Mesenchymal stem cell (in vitro differentiated cells and primary cell): Measurements from ENCODE around the gene ZBED2. TPM values are rescaled to one million over a fixed set of nuclear protein-coding genes. Genes with fewer than 3 reads are reported as not detected.

ENCODE experiments used
- DNase-seq: peaks from one replicate; pipeline ENCODE4 v3.0.0-alpha.2; 2013
- H2AFZ ChIP-seq: one replicate; pipeline ENCODE4 v1.6.1; 2013; ENCODE audit warnings: low read depth, mild to moderate bottlenecking, control low read depth, inconsistent platforms, low read length, moderate library complexity
- H2AK5ac ChIP-seq: 2 replicates; pipeline ENCODE4 v1.6.1; 2013; ENCODE audit warnings: low read length, moderate library complexity, mild to moderate bottlenecking, inconsistent platforms; ENCODE audit not compliant: severe bottlenecking
- H2BK120ac ChIP-seq: one replicate; pipeline ENCODE4 v1.6.1; 2013; ENCODE audit warnings: low read depth, mild to moderate bottlenecking, inconsistent platforms, low read length, moderate library complexity
- H2BK12ac ChIP-seq, 2 experiments: one replicate each; pipeline ENCODE4 v1.6.1; 2013; ENCODE audit warnings: inconsistent platforms in 2 of 2, low read length in 2 of 2, mild to moderate bottlenecking in 2 of 2, moderate library complexity in 2 of 2, control low read depth in 1 of 2
- H2BK15ac ChIP-seq: one replicate; pipeline ENCODE4 v1.6.1; 2013; ENCODE audit warnings: mild to moderate bottlenecking, low read depth, inconsistent platforms; ENCODE audit not compliant: poor library complexity, severe bottlenecking
- H2BK5ac ChIP-seq: 2 replicates; pipeline ENCODE4 v1.6.1; 2013; ENCODE audit warnings: low read depth, mild to moderate bottlenecking, low read length, control low read depth, inconsistent platforms; ENCODE audit not compliant: poor library complexity, severe bottlenecking
- H3K14ac ChIP-seq, 2 experiments: one replicate each; pipeline ENCODE4 v1.6.1; 2013; ENCODE audit warnings: inconsistent platforms in 2 of 2, low read length in 2 of 2, control low read depth in 1 of 2, mild to moderate bottlenecking in 1 of 2, moderate library complexity in 1 of 2
- H3K18ac ChIP-seq, 2 experiments: one replicate each; pipeline ENCODE4 v1.6.1; 2013; ENCODE audit warnings: inconsistent platforms in 2 of 2, low read length in 2 of 2, control low read depth in 1 of 2, low read depth in 1 of 2, mild to moderate bottlenecking in 1 of 2
- H3K23ac ChIP-seq, 2 experiments: one replicate each; pipeline ENCODE4 v1.6.1; 2013; ENCODE audit warnings: inconsistent platforms in 2 of 2, low read length in 2 of 2, mild to moderate bottlenecking in 2 of 2, moderate library complexity in 2 of 2, control low read depth in 1 of 2
- H3K27ac ChIP-seq: 2 replicates; pipeline ENCODE4 v1.5.1; 2013; ENCODE audit warnings: mild to moderate bottlenecking, moderate library complexity, low read length, control low read depth, inconsistent platforms; ENCODE audit not compliant: poor library complexity, severe bottlenecking
- H3K27me3 ChIP-seq, 2 experiments: 2 replicates each; pipeline versions ENCODE4 v1.6.1 to v1.7.0; 2013; ENCODE audit warnings: low read length in 2 of 2, mild to moderate bottlenecking in 2 of 2, moderate library complexity in 2 of 2, control low read depth in 1 of 2, inconsistent platforms in 1 of 2; ENCODE audit not compliant: control insufficient read depth in 1 of 2, insufficient read depth in 1 of 2
- H3K36me3 ChIP-seq, 2 experiments: 2 replicates each; pipeline versions ENCODE4 v1.6.1 to v1.7.0; 2013; ENCODE audit warnings: low read length in 2 of 2, control low read depth in 1 of 2, inconsistent platforms in 1 of 2, low read depth in 1 of 2, mild to moderate bottlenecking in 1 of 2; ENCODE audit not compliant: insufficient read depth in 2 of 2, control insufficient read depth in 1 of 2
- H3K4ac ChIP-seq, 2 experiments: one replicate each; pipeline ENCODE4 v1.6.1; 2013; ENCODE audit warnings: inconsistent platforms in 2 of 2, low read length in 2 of 2, mild to moderate bottlenecking in 2 of 2, moderate library complexity in 2 of 2, control low read depth in 1 of 2, low read depth in 1 of 2
- H3K4me1 ChIP-seq: 2 replicates; pipeline ENCODE4 v1.6.1; 2013; ENCODE audit warnings: low read depth, low read length, control low read depth; ENCODE audit not compliant: control insufficient read depth, insufficient read depth
- H3K4me2 ChIP-seq: 2 replicates; pipeline ENCODE4 v1.6.1; 2013; ENCODE audit warnings: low read length, mild to moderate bottlenecking, inconsistent platforms; ENCODE audit not compliant: poor library complexity, severe bottlenecking
- H3K4me3 ChIP-seq, 2 experiments: 2 replicates each; pipeline versions ENCODE4 v1.5.1 to v1.7.0; 2013; ENCODE audit warnings: low read length in 2 of 2, mild to moderate bottlenecking in 2 of 2, control low read depth in 1 of 2, low read depth in 1 of 2; ENCODE audit not compliant: insufficient read depth in 1 of 2
- H3K79me1 ChIP-seq: replicated peaks from 2 replicates; pipeline ENCODE4 v1.6.1; 2013; ENCODE audit warnings: mild to moderate bottlenecking, control low read depth, low read length, inconsistent platforms; ENCODE audit not compliant: poor library complexity, severe bottlenecking
- H3K9ac ChIP-seq: 2 replicates; pipeline ENCODE4 v1.7.0; 2013; ENCODE audit warnings: mild to moderate bottlenecking, low read length, moderate library complexity
- H3K9me3 ChIP-seq: 2 replicates; pipeline ENCODE4 v1.7.0; 2013; ENCODE audit warnings: mild to moderate bottlenecking, low read length; ENCODE audit not compliant: control insufficient read depth
- H4K8ac ChIP-seq: one replicate; pipeline ENCODE4 v1.6.1; 2013; ENCODE audit warnings: inconsistent platforms, mild to moderate bottlenecking, low read length, moderate library complexity
- H4K91ac ChIP-seq: one replicate; pipeline ENCODE4 v1.6.1; 2013; ENCODE audit warnings: mild to moderate bottlenecking, low read length, inconsistent platforms
- WGBS: methylation state at CpG from one replicate; pipeline ENCODE4 v1.1.7; 2013; ENCODE audit warnings: mixed read lengths; 5-methylcytosine and 5-hydroxymethylcytosine counted together
- polyA plus RNA-seq, 2 experiments: library from polyadenylated mRNA; stranded (reverse); fragments of 200-250 nt; gene quantifications; one replicate each; pipeline ENCODE4 v1.2.3, GENCODE V29; 2013

ZBED2 gene
- 0.01 TPM for polyA plus RNA-seq (2013, experiment 1 of 2)
- polyA plus RNA-seq (2013, experiment 2 of 2), result not detected

DNA sequence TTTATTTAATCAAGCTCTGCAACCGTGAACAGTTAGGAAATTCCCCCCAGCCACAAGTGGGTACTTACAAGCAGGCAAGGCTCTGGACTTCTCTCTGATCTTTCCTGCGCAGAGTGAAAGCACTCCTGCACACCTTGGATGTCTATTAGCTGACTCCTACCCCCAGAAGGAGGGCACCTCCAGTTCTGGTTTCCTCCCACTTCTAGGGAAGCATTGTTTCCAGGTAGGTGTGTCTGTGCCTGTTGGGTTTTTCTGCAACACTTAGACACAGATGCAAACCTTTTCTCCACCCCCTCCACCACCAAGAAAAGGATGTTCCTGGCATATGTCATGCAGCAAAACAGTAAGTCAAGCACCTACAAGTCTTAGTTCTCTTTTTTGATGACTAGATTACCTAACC lies at the start of gene ZBED2:
Gene ZBED2, minus strand, starts transcription at position 115 of the 400 bp plus-strand sequence. CDS start 1,145 bp downstream, outside the sequence.
- Histone ChIP-seq H2BK120ac (no peak within 1 kb of the TSS), H3K18ac (peak within 1 kb of the TSS; percentile 17 to 56), H3K4me3 (no peak within 1 kb of the TSS), H3K9me3 (no peaks in the 10 kb centered on the region), H3K79me1 (no peaks in the 10 kb centered on the region), H2BK15ac (no peak within 1 kb of the TSS), H3K14ac (peak within 1 kb of the TSS in 1 of 2 experiments; percentile 53), H4K91ac (no peak within 1 kb of the TSS), H3K4me1 (peaks cover 22% of the 10 kb centered on the region), H4K8ac (peak within 1 kb of the TSS; percentile 69), H2AK5ac (peak within 1 kb of the TSS; percentile 86), H3K27ac (peak within 1 kb of the TSS; percentile 99), H3K4me2 (peak within 1 kb of the TSS; percentile 10), H2BK12ac (peak within 1 kb of the TSS in 1 of 2 experiments; percentile 77), H2BK5ac (peak within 1 kb of the TSS; percentile 98), H3K23ac (no peak within 1 kb of the TSS), H3K4ac (no peak within 1 kb of the TSS), H2AFZ (no peak within 1 kb of the TSS), H3K9ac (no peak within 1 kb of the TSS), H3K36me3 (no peaks in the 10 kb centered on the region), H3K27me3 (no peaks in the 10 kb centered on the region)
- DNase-seq, result no peak
- WGBS, result 94% methylated on average over 2 of the region's 2 CpGs

GRCh38 chr3:111639316-111639715 lies 44.2 kb upstream of the ZBED2 start:
- no peak overlapping the region for H2AFZ ChIP-seq
- H2AK5ac ChIP-seq, result no peak overlapping the region
- H3K4ac ChIP-seq, result no peak overlapping the region
- no peak overlapping the region for H2BK5ac ChIP-seq
- no peak overlapping the region for H3K14ac ChIP-seq
- H3K79me1 ChIP-seq, result no peaks in the 10 kb centered on the region
- no peak overlapping the region for H3K27ac ChIP-seq
- H3K23ac ChIP-seq, result no peak overlapping the region
- H3K9me3 ChIP-seq, result no peaks in the 10 kb centered on the region
- H4K91ac ChIP-seq, result no peak overlapping the region
- H3K36me3 ChIP-seq, result no peaks in the 10 kb centered on the region
- no peak overlapping the region for H3K9ac ChIP-seq
- H2BK15ac ChIP-seq, result no peak overlapping the region
- H3K4me2 ChIP-seq, result no peak overlapping the region
- H4K8ac ChIP-seq, result no peak overlapping the region
- H3K4me3 ChIP-seq, result no peak overlapping the region
- no peaks in the 10 kb centered on the region for H3K27me3 ChIP-seq
- no peaks in the 10 kb centered on the region for H3K4me1 ChIP-seq
- no peak overlapping the region for H2BK120ac ChIP-seq
- no peak for DNase-seq
- no peak overlapping the region for H2BK12ac ChIP-seq
- 94% methylated on average over 3 of the region's 4 CpGs for WGBS
- H3K18ac ChIP-seq, result no peak overlapping the region

DNA sequence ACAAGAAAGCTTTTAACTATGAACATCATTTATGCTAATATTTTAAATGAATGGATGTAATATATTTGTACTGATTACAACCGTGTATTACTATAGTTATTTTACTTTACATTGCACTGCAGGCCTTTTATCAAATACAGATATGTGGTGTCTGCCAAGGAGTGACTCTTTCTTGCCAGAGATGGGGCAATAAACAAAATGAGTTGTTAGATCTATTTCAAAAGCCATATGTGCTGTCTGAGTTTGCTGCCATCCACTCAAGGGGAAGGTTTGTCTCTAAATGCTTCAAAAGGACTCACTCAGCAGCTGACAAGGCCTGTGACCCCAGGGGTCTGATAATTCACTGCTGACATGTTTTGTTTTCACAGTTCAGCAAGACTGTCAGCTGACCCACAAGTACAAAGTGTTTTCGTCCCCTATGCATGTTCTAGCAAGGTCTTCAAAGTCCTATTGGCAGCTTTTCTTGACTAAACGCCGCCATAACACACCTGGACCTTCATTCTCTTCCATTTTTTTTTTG lies 41.3 kb upstream of the ZBED2 start:
- no peak overlapping the region for H3K18ac ChIP-seq
- no peak overlapping the region for H2AFZ ChIP-seq
- no peak overlapping the region for H2AK5ac ChIP-seq
- H3K4me3 ChIP-seq, result no peak overlapping the region
- H3K4me2 ChIP-seq, result no peak overlapping the region
- no peaks in the 10 kb centered on the region for H3K9me3 ChIP-seq
- H3K9ac ChIP-seq, result no peak overlapping the region
- H3K36me3 ChIP-seq, result no peaks in the 10 kb centered on the region
- H2BK12ac ChIP-seq, result no peak overlapping the region
- no peak overlapping the region for H3K14ac ChIP-seq
- no peak overlapping the region for H4K91ac ChIP-seq
- 72% methylated on average over 3 of the region's 4 CpGs for WGBS
- no peak overlapping the region for H3K23ac ChIP-seq
- no peak overlapping the region for H2BK15ac ChIP-seq
- no peak overlapping the region for H3K4ac ChIP-seq
- H2BK120ac ChIP-seq, result no peak overlapping the region
- no peaks in the 10 kb centered on the region for H3K4me1 ChIP-seq
- H4K8ac ChIP-seq, result no peak overlapping the region
- no peaks in the 10 kb centered on the region for H3K79me1 ChIP-seq
- no peak overlapping the region for H2BK5ac ChIP-seq
- no peak for DNase-seq
- no peaks in the 10 kb centered on the region for H3K27me3 ChIP-seq
- no peak overlapping the region for H3K27ac ChIP-seq

- H3K9ac ChIP-seq, result no peak overlapping the region
- WGBS, result 100% methylated on average over 1 of the region's 2 CpGs
- no peaks in the 10 kb centered on the region for H3K36me3 ChIP-seq
- no peak for DNase-seq
- H3K4me2 ChIP-seq, result no peak overlapping the region
- no peak overlapping the region for H3K4ac ChIP-seq
- H4K8ac ChIP-seq, result no peak overlapping the region
- H2BK15ac ChIP-seq, result no peak overlapping the region
- H4K91ac ChIP-seq, result no peak overlapping the region
- no peak overlapping the region for H2BK5ac ChIP-seq
- no peaks in the 10 kb centered on the region for H3K27me3 ChIP-seq
- H3K27ac ChIP-seq, result no peak overlapping the region
- H3K4me3 ChIP-seq, result no peak overlapping the region
- H3K14ac ChIP-seq, result no peak overlapping the region
- no peaks in the 10 kb centered on the region for H3K4me1 ChIP-seq
- H3K79me1 ChIP-seq, result no peaks in the 10 kb centered on the region
- no peak overlapping the region for H3K23ac ChIP-seq
- H3K18ac ChIP-seq, result no peak overlapping the region
- no peaks in the 10 kb centered on the region for H3K9me3 ChIP-seq
- no peak overlapping the region for H2AK5ac ChIP-seq
- no peak overlapping the region for H2AFZ ChIP-seq
- H2BK120ac ChIP-seq, result no peak overlapping the region
- no peak overlapping the region for H2BK12ac ChIP-seq
Observed at GRCh38 chr3:111635403-111635802, 40.3 kb upstream of the ZBED2 start.
